GM12873 (cell line): ENCODE results near the gene TEX261.

Experiments
- CTCF ChIP-seq: IDR thresholded peaks from 2 replicates; pipeline ENCODE4 v1.5.1; 2012; ENCODE audit warnings: low read depth, mild to moderate bottlenecking, moderate library complexity, low read length, control low read depth; ENCODE audit not compliant: insufficient read depth; ENCODE audit errors: missing control alignments

TEX261 gene

DNA sequence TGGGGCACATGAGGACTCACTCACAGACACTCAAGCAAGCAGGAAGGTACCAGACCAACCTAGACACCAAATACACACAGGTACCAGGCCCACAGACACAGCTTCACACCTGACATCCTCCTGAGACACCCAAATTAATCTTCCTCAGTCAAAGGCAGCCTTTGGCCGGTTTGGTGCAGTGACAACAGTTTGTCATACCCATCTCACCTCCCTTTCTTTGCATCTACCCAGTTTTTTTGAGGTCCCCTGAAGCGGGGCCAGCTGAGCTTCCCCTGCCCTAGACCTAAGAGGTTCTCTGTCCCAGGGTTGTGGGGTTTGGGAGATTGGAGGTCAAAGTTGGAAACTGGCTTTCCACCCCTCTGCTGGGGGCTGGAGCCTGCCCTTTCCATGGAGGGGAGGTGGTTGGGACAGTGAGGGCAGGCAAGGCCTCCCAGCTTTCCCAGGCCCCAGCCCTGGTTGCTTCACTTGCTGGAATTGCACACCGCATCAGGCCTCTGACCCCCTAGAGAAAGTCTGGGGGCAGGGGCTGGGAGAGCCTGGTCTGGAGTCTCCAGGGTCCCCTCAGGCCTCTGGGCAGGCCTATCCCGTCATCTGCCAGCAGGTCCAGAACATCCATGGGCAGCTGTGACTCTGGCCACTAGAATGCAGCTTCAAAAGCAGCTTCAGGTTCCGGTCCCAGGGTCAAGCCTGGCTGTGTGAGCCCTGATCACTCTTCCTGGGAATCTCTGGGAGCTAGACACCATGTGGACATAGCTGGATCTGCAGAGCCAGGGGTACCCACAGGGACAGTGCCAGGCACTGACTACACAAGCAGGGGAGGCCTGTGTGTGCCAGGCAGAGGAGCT is 12.5 kb upstream of the TEX261 start:
- TF ChIP-seq CTCF = no peak

DNA sequence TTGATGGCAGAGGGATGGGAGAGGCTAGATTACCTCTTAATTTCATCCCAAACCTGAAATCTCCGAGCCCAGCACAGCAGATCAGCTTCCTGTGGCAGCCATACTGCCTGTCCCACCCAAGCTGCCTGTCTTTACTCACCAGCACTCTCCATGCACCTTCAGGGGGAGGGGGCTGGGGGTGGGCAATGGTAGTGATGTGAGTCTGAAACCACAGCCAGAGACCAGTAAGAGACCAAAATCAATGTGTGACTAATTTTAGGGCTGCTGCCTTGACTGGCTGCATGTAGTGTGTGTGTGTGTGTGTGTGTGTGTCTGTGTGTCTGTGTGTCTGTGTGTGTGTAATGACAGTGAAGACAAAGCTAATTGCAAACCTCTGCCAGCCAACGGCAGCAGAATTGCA is 11.7 kb upstream of the TEX261 start:
- no peak for TF ChIP-seq CTCF

DNA sequence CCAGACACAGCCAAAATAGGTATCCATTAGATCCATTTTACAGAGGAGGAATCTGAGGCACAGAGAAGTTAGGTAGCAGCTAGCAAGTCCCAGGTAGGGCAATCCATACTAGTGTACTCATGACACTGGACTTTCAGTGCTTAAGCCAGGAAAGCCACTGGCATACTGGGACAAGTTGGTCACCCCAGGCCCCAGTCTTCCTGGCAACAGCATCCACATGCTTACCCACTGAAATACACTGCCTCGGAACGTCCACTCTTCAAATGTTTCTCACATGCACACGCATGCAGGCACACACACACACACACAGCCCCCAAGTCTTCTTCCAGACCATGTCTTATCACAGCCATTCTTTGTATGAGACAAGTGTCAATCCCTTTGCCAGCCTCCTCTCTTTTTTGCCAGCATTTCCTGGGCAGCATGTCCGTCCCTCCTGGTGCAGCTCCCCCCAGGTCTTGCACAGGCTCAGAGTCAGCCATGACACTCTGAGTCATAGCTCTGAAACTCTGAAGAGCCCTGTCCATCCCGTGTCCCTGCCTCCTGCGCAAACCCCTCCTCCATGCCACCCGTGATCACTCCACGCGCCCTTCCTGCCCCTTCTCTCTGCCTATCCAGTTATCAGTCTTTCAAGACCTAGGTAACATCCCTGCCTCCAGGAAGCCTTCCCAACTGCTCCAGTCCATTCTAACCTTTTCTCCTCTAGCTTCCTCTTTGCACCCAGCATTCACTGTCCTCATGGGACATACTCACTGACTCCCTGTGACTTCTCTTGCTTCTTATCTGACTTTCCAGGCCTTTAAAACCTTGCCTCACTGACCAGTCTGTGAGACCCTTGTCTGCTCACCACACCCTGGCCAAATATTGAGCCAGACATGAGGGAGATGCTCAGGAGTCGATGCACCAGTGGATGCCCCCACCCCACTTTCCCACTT is 10.9 kb upstream of the TEX261 start:
- TF ChIP-seq CTCF = no peak

- no peak for TF ChIP-seq CTCF
Observed at GRCh38 chr2:71004857-71005256, 10.2 kb upstream of the TEX261 start.

GRCh38 chr2:71003966-71004755 is 9.5 kb upstream of the TEX261 start:
- TF ChIP-seq CTCF = no peak

DNA sequence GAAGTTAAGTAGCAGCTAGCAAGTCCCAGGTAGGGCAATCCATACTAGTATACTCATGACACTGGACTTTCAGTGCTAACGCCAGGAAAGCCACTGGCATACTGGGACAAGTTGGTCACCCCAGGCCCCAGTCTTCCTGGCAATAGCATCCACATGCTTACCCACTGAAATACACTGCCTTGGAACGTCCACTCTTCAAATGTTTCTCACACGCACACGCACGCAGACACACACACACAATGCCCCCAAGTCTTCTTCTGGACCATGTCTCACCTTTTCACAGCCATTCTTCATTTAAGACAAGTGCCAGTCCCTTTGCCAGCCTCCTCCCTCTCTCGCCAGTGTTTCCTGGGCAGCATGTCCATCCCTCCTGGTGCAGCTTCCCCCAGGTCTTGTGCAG is 8.7 kb upstream of the TEX261 start:
- no peak for TF ChIP-seq CTCF

DNA sequence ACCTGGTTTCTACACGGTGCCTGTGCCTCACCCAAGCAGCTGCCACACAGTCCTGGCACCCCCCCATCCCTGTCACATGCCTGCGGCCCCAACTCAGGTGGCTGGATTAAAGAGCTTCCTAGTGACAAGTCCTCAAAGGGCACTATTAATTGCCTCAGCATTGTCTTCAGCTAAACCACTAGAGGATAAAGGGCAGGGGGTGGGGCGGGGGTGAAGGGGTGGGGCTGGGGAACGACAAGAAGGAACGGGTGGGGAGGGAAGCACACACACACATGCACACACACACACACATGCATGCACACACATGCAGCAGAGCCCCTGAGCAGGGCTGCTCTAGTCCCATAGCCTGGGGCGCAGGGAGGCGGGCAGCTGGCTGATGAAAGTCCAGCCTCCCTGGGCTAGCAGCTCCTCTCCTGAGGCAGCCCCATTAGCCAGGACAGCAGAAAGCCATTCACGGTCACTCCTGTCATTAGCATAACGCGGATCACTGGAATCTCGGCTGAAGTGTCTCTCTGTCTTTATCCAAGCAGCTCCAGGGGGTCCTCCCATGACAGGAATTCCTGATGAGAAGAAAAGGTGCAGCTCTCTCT is 7.4 kb upstream of the TEX261 start:
- no peak for TF ChIP-seq CTCF
